Keratinocyte (primary cell): Measurements from ENCODE around the gene XG. TPM values are rescaled to one million over a fixed set of nuclear protein-coding genes. Genes with fewer than 3 reads are reported as not detected.

Experiments
- DNase-seq: peaks from one replicate; pipeline ENCODE4 v3.0.0-alpha.2; 2011; ENCODE audit warnings: low read depth, missing footprints, low spot score
- FAIRE-seq: peaks from 2 replicates; lab custom pipeline; 2011; peaks lifted over from hg19 to GRCh38; lab: Jason Lieb, UNC
- H2AFZ ChIP-seq: 2 replicates; pipeline ENCODE4 v1.6.0; 2012; ENCODE audit warnings: low read length, control low read depth, inconsistent platforms; ENCODE audit not compliant: control insufficient read depth
- H3K27ac ChIP-seq: 2 replicates; pipeline ENCODE4 v1.5.1; 2011; ENCODE audit warnings: low read length; ENCODE audit not compliant: control insufficient read depth, insufficient read depth
- H3K27me3 ChIP-seq: 3 replicates; pipeline ENCODE4 v1.6.0; 2011; ENCODE audit warnings: low read length; ENCODE audit not compliant: control insufficient read depth, insufficient read depth; ENCODE audit errors: extremely low read depth
- H3K36me3 ChIP-seq, 2 experiments: 2 replicates in 1 of 2; 3 replicates in 1 of 2; pipeline ENCODE4 v1.5.1; 2011; ENCODE audit warnings: low read length in 2 of 2, mild to moderate bottlenecking in 1 of 2; ENCODE audit not compliant: control insufficient read depth in 2 of 2, insufficient read depth in 2 of 2; ENCODE audit errors: extremely low read depth in 1 of 2
- H3K4me1 ChIP-seq: 3 replicates; pipeline ENCODE4 v1.5.1; 2011; ENCODE audit warnings: low read length; ENCODE audit not compliant: control insufficient read depth, insufficient read depth; ENCODE audit errors: extremely low read depth
- H3K4me2 ChIP-seq: 3 replicates; pipeline ENCODE4 v1.6.0; 2011; ENCODE audit warnings: low read depth, low read length; ENCODE audit not compliant: control insufficient read depth, insufficient read depth; ENCODE audit errors: extremely low read depth
- H3K4me3 ChIP-seq, 3 experiments: fragments of 200-600 bp in 1 of 3; sonication (generic) in 1 of 3; 2 replicates in 2 of 3; 3 replicates in 1 of 3; pipeline ENCODE4 v1.5.1; 2011 to 2016; ENCODE audit warnings: low read length in 3 of 3, mild to moderate bottlenecking in 3 of 3, control low read depth in 2 of 3, inconsistent platforms in 1 of 3, low read depth in 1 of 3, mixed read lengths in 1 of 3, mixed run types in 1 of 3, moderate library complexity in 1 of 3; ENCODE audit not compliant: control insufficient read depth in 2 of 3, insufficient read depth in 2 of 3; ENCODE audit errors: extremely low read depth in 1 of 3
- H3K79me2 ChIP-seq: 2 replicates; pipeline ENCODE4 v1.6.0; 2012; ENCODE audit warnings: low read length; ENCODE audit not compliant: control insufficient read depth, insufficient read depth
- H3K9ac ChIP-seq: 3 replicates; pipeline ENCODE4 v1.6.0; 2011; ENCODE audit warnings: low read length; ENCODE audit not compliant: control insufficient read depth, insufficient read depth; ENCODE audit errors: extremely low read depth
- H3K9me1 ChIP-seq: 3 replicates; pipeline ENCODE4 v1.6.0; 2011; ENCODE audit warnings: low read length; ENCODE audit not compliant: control insufficient read depth, insufficient read depth; ENCODE audit errors: extremely low read depth
- H3K9me3 ChIP-seq: 2 replicates; pipeline ENCODE4 v1.5.1; 2012; ENCODE audit warnings: low read depth, low read length; ENCODE audit not compliant: control insufficient read depth
- H4K20me1 ChIP-seq: 3 replicates; pipeline ENCODE4 v1.6.0; 2011; ENCODE audit warnings: low read length; ENCODE audit not compliant: control insufficient read depth, insufficient read depth; ENCODE audit errors: extremely low read depth
- CTCF ChIP-seq, 3 experiments: IDR thresholded peaks in 1 of 3; conservative IDR thresholded peaks in 1 of 3; optimal IDR thresholded peaks in 1 of 3; 2 replicates in 2 of 3; 3 replicates in 1 of 3; pipeline versions ENCODE3 to v1.5.1; 2011; ENCODE audit warnings: low read length in 3 of 3, mild to moderate bottlenecking in 3 of 3, moderate library complexity in 2 of 3, control low read depth in 1 of 3, inconsistent platforms in 1 of 3; ENCODE audit not compliant: insufficient read depth in 2 of 3; ENCODE audit errors: extremely low read depth in 1 of 3
- EZH2 ChIP-seq: IDR thresholded peaks from one replicate; pipeline ENCODE4 v1.6.1; 2012; ENCODE audit warnings: inconsistent platforms, mild to moderate bottlenecking, low read length, moderate library complexity
- dilution Hi-C: fragments of 300-500 bp; cut with MboI; formaldehyde crosslinking; loops from one replicate; pipeline ENCODE4 v1.7.0; 2020; ENCODE audit warnings: low sequenced_read_pairs; ENCODE audit not compliant: extremely low pct_ligation_motif_present
- polyA plus RNA-seq, 5 experiments: library from polyadenylated mRNA; depleted of rRNA in 3 of 5; stranded (reverse) in 3 of 5; stranded (forward) in 1 of 5; unstranded in 1 of 5; fragments of >200 nt; gene quantifications; 1 replicate in 1 of 5; 2 replicates in 3 of 5; 3 replicates in 1 of 5; pipeline versions ENCODE4 v1.2.1 to v1.2.3, GENCODE V29; 2011 to 2012; ENCODE audit warnings: missing spikeins in 2 of 5, low read depth in 1 of 5, low replicate concordance in 1 of 5

XG gene
- polyA plus RNA-seq, 1 donor (not counting 4 experiments of a cell fraction or from before 2014, with no cell fraction given): 70.9 TPM

GRCh38 chrX:2732649-2733048 is 19.2 kb upstream of the XG start:
- no peak overlapping the region for H3K9ac ChIP-seq
- peaks cover 14 to 27% of the 10 kb centered on the region in 2 experiments for H3K36me3 ChIP-seq
- H3K27ac ChIP-seq: no peak overlapping the region
- dilution Hi-C loops: no loop called here
- no peaks in the 10 kb centered on the region for H4K20me1 ChIP-seq
- no peak overlapping the region for H3K4me3 ChIP-seq
- H3K9me1 ChIP-seq: no peaks in the 10 kb centered on the region
- TF ChIP-seq CTCF (optimal IDR thresholded peaks at IDR 0.05 in 1 of 3, IDR thresholded peaks at IDR 0.05 in 1 of 3, conservative IDR thresholded peaks at IDR 0.05 in 1 of 3; ENCODE audit: extremely low read depth in 1 of 3, insufficient read depth in 2 of 3, low read length in 3 of 3): no peak
- TF ChIP-seq EZH2: no peak
- no peak overlapping the region for H3K4me2 ChIP-seq
- no peak overlapping the region for H2AFZ ChIP-seq
- H3K9me3 ChIP-seq: no peaks in the 10 kb centered on the region
- no peak for DNase-seq
- no peaks in the 10 kb centered on the region for H3K79me2 ChIP-seq
- no peaks in the 10 kb centered on the region for H3K4me1 ChIP-seq
- H3K27me3 ChIP-seq: no peaks in the 10 kb centered on the region
- no peak for FAIRE-seq

GRCh38 chrX:2733286-2733685 is 18.6 kb upstream of the XG start:
- no peak for FAIRE-seq

More at GRCh38 chrX:2733286-2733685, 18.6 kb upstream of the XG start:
- Histone ChIP-seq H3K79me2 (no peaks in the 10 kb centered on the region), H4K20me1 (no peaks in the 10 kb centered on the region), H3K27ac (no peak overlapping the region), H3K36me3 (peaks cover 11 to 26% of the 10 kb centered on the region in 2 experiments), H3K4me2 (no peak overlapping the region), H3K9me1 (no peaks in the 10 kb centered on the region), H3K4me3 (no peak overlapping the region), H3K9ac (no peak overlapping the region), H3K9me3 (no peaks in the 10 kb centered on the region), H2AFZ (no peak overlapping the region), H3K27me3 (no peaks in the 10 kb centered on the region), H3K4me1 (no peaks in the 10 kb centered on the region)
- TF ChIP-seq CTCF (optimal IDR thresholded peaks at IDR 0.05 in 1 of 3, IDR thresholded peaks at IDR 0.05 in 1 of 3, conservative IDR thresholded peaks at IDR 0.05 in 1 of 3; ENCODE audit: extremely low read depth in 1 of 3, insufficient read depth in 2 of 3, low read length in 3 of 3) (no peak), EZH2 (no peak)
- dilution Hi-C loops: no loop called here
- DNase-seq: no peak
